Measurements from ENCODE around the gene ISG20. TPM values are rescaled to one million over a fixed set of nuclear protein-coding genes. Genes with fewer than 3 reads are reported as not detected.

Gene ISG20
- polyA plus RNA-seq, 1 donor (not counting 4 experiments of a cell fraction or from before 2014, with no cell fraction given), result 8.9 TPM

DNA sequence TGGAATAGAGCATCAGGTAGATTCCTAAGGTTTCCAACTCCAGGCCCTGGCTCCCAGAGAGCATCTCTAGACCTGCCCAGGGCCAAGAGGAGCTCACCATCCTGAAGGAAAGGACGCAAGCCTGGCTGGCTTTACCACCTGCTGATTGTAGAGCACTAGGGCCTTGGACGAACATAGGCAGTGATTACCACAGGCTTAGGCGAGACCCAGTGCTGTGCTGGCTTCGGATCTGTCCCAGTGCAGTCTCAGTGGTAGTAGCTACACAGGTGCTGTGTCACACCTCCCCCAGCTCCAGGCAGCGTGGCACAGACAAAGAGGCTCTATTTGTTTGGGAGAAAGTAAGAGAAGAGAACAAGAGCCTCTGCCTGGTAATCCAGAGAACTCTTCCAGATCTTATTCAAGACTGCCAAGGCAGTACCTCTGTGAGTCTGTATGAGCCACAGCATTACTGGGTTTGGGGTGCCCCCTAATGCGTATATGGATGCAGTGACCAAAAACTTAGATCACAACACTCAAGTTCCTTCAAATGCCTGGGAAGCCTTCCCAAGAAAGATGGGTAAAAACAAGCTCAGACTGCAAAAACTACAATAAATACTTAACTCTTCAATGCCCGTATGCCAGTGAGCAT, 25.4 kb downstream of the ISG20 start:
- no peak for FAIRE-seq
- Histone ChIP-seq H3K9me3 (ENCODE audit: control insufficient read depth, low read depth, low read length) (no peaks in the 10 kb centered on the region), H3K27ac (ENCODE audit: control insufficient read depth, insufficient read depth, low read length) (no peak overlapping the region), H3K79me2 (ENCODE audit: control insufficient read depth, insufficient read depth, low read length) (no peaks in the 10 kb centered on the region), H3K4me1 (ENCODE audit: control insufficient read depth, extremely low read depth, insufficient read depth, low read length) (peaks cover 9% of the 10 kb centered on the region), H3K27me3 (ENCODE audit: control insufficient read depth, extremely low read depth, insufficient read depth, low read length) (no peaks in the 10 kb centered on the region), H3K36me3 (ENCODE audit: control insufficient read depth in 2 of 2, extremely low read depth in 1 of 2, insufficient read depth in 2 of 2, low read length in 2 of 2) (no peaks in the 10 kb centered on the region), H4K20me1 (ENCODE audit: control insufficient read depth, extremely low read depth, insufficient read depth, low read length) (no peaks in the 10 kb centered on the region), H3K4me3 (ENCODE audit: control insufficient read depth in 2 of 3, extremely low read depth in 1 of 3, insufficient read depth in 2 of 3, low read depth in 1 of 3, low read length in 3 of 3) (no peak overlapping the region), H2AFZ (ENCODE audit: control insufficient read depth, low read length) (no peak overlapping the region), H3K9me1 (ENCODE audit: control insufficient read depth, extremely low read depth, insufficient read depth, low read length) (no peaks in the 10 kb centered on the region), H3K9ac (ENCODE audit: control insufficient read depth, extremely low read depth, insufficient read depth, low read length) (no peak overlapping the region), H3K4me2 (ENCODE audit: control insufficient read depth, extremely low read depth, insufficient read depth, low read depth, low read length) (no peak overlapping the region)
- TF ChIP-seq CTCF (optimal IDR thresholded peaks at IDR 0.05 in 1 of 3, IDR thresholded peaks at IDR 0.05 in 1 of 3, conservative IDR thresholded peaks at IDR 0.05 in 1 of 3; ENCODE audit: extremely low read depth in 1 of 3, insufficient read depth in 2 of 3, low read length in 3 of 3) (peak in 2 of 3 experiments; percentile 6 to 33), EZH2 (IDR thresholded peaks at IDR 0.05; ENCODE audit: low read length) (no peak)
- dilution Hi-C loops (cut with MboI; ENCODE audit: extremely low pct_ligation_motif_present, low sequenced_read_pairs), result no loop called here
- DNase-seq (ENCODE audit: low read depth, low spot score), result no peak

GRCh38 chr15:88674661-88675060, 35.8 kb downstream of the ISG20 start:
- TF ChIP-seq EZH2 (IDR thresholded peaks at IDR 0.05; ENCODE audit: low read length), result no peak
- no peak for TF ChIP-seq CTCF (optimal IDR thresholded peaks at IDR 0.05 in 1 of 3, IDR thresholded peaks at IDR 0.05 in 1 of 3, conservative IDR thresholded peaks at IDR 0.05 in 1 of 3; ENCODE audit: extremely low read depth in 1 of 3, insufficient read depth in 2 of 3, low read length in 3 of 3)
- Histone ChIP-seq H4K20me1 (ENCODE audit: control insufficient read depth, extremely low read depth, insufficient read depth, low read length) (no peaks in the 10 kb centered on the region), H3K4me1 (ENCODE audit: control insufficient read depth, extremely low read depth, insufficient read depth, low read length) (no peaks in the 10 kb centered on the region), H3K9ac (ENCODE audit: control insufficient read depth, extremely low read depth, insufficient read depth, low read length) (no peak overlapping the region), H3K9me1 (ENCODE audit: control insufficient read depth, extremely low read depth, insufficient read depth, low read length) (no peaks in the 10 kb centered on the region), H3K36me3 (ENCODE audit: control insufficient read depth in 2 of 2, extremely low read depth in 1 of 2, insufficient read depth in 2 of 2, low read length in 2 of 2) (no peaks in the 10 kb centered on the region), H3K4me3 (ENCODE audit: control insufficient read depth in 2 of 3, extremely low read depth in 1 of 3, insufficient read depth in 2 of 3, low read depth in 1 of 3, low read length in 3 of 3) (no peak overlapping the region), H3K27me3 (ENCODE audit: control insufficient read depth, extremely low read depth, insufficient read depth, low read length) (no peaks in the 10 kb centered on the region), H2AFZ (ENCODE audit: control insufficient read depth, low read length) (no peak overlapping the region), H3K4me2 (ENCODE audit: control insufficient read depth, extremely low read depth, insufficient read depth, low read depth, low read length) (no peak overlapping the region), H3K27ac (ENCODE audit: control insufficient read depth, insufficient read depth, low read length) (no peak overlapping the region), H3K79me2 (ENCODE audit: control insufficient read depth, insufficient read depth, low read length) (no peaks in the 10 kb centered on the region), H3K9me3 (ENCODE audit: control insufficient read depth, low read depth, low read length) (no peaks in the 10 kb centered on the region)
- no peak for FAIRE-seq
- DNase-seq (ENCODE audit: low read depth, low spot score), result no peak
- dilution Hi-C loops (cut with MboI; ENCODE audit: extremely low pct_ligation_motif_present, low sequenced_read_pairs), result no loop called here

Measured in keratinocyte (primary cell).